ENCODE data around the gene PDE10A.

GRCh38 chr6:165618241-165618640 is 44.8 kb downstream of the PDE10A start:
- TF ChIP-seq CTCF (conservative IDR thresholded peaks at IDR 0.05 in 1 of 2, IDR thresholded peaks at IDR 0.05 in 1 of 2; ENCODE audit: extremely low read depth in 1 of 2, insufficient read depth in 1 of 2, low read depth in 1 of 2, low read length in 2 of 2) (no peak), EZH2 (IDR thresholded peaks at IDR 0.05; ENCODE audit: borderline replicate concordance, low read length) (no peak)
